PC-3 (cell line): ENCODE data around the gene TRAPPC3L. TPM values are rescaled to one million over a fixed set of nuclear protein-coding genes. Genes with fewer than 3 reads are reported as not detected.

Experiments used
- ATAC-seq: fragments of 200-7000 bp; cut with Tn5 transposase; 2 replicates; pipeline ENCODE4 v1.9.1; 2020; ENCODE audit warnings: mild to moderate bottlenecking, moderate library complexity
- BruUV-seq: library from RNA; stranded (reverse); fragments of 400-500 nt; replicated peaks from 2 replicates; lab custom pipeline; 2021; lab: Mats Ljungman, UMichigan
- CTCF ChIA-PET: fragments of 300-600 bp; sonication (Branson Sonifier 250); formaldehyde crosslinking; loops from one replicate; lab custom pipeline; 2022; ENCODE audit warnings: antibody characterized with exemption; lab: Charles Lee
- POLR2A ChIA-PET: fragments of 300-600 bp; sonication (Branson Sonifier 250); formaldehyde crosslinking; loops from one replicate; lab custom pipeline; 2022; ENCODE audit warnings: antibody characterized with exemption; ENCODE audit not compliant: unreplicated experiment; lab: Charles Lee
- DNase-seq: peaks from one replicate; pipeline ENCODE4 v3.0.0-alpha.2; 2015
- H2AFZ ChIP-seq: fragments of 300-600 bp; sonication (generic); 2 replicates; pipeline ENCODE4 v1.6.0; 2016; ENCODE audit warnings: antibody characterized with exemption, low read length
- H3F3A ChIP-seq: fragments of 300-600 bp; sonication (generic); one replicate; pipeline ENCODE4 v1.6.0; 2017; ENCODE audit warnings: antibody characterized with exemption, low read length, control low read depth, mild to moderate bottlenecking; ENCODE audit not compliant: unreplicated experiment
- H3K27ac ChIP-seq: fragments of 300-600 bp; sonication (generic); 2 replicates; pipeline ENCODE4 v1.5.1; 2016; ENCODE audit warnings: mild to moderate bottlenecking, low read length
- H3K27me3 ChIP-seq: fragments of 300-600 bp; sonication (generic); 2 replicates; pipeline ENCODE4 v1.6.1; 2016; ENCODE audit warnings: low read length, mixed read lengths
- H3K36me3 ChIP-seq: fragments of 300-600 bp; sonication (generic); 2 replicates; pipeline ENCODE4 v1.6.1; 2016; ENCODE audit warnings: low read depth, mixed run types, low read length, mixed read lengths
- H3K4me1 ChIP-seq: fragments of 300-600 bp; sonication (generic); 2 replicates; pipeline ENCODE4 v1.5.1; 2016; ENCODE audit warnings: low read length; ENCODE audit not compliant: insufficient read depth
- H3K4me2 ChIP-seq: fragments of 300-600 bp; sonication (generic); 2 replicates; pipeline ENCODE4 v1.6.0; 2016; ENCODE audit warnings: low read length
- H3K4me3 ChIP-seq: fragments of 300-600 bp; sonication (generic); 2 replicates; pipeline ENCODE4 v1.5.1; 2016; ENCODE audit warnings: mild to moderate bottlenecking, low read length, mixed read lengths
- H3K79me2 ChIP-seq: fragments of 300-600 bp; sonication (generic); 2 replicates; pipeline ENCODE4 v1.6.1; 2017; ENCODE audit warnings: low read length, mixed read lengths
- H3K9ac ChIP-seq: fragments of 300-600 bp; sonication (generic); 2 replicates; pipeline ENCODE4 v1.6.0; 2016; ENCODE audit warnings: mild to moderate bottlenecking, low read length
- H3K9me2 ChIP-seq: fragments of 300-600 bp; sonication (generic); replicated peaks from 2 replicates; pipeline ENCODE4 v1.6.1; 2016; ENCODE audit warnings: mixed run types, low read length, mixed read lengths
- H3K9me3 ChIP-seq: fragments of 300-600 bp; sonication (generic); 2 replicates; pipeline ENCODE4 v1.6.1; 2016; ENCODE audit warnings: low read length, mixed read lengths
- H4K20me1 ChIP-seq: fragments of 300-600 bp; sonication (generic); 2 replicates; pipeline ENCODE4 v1.6.1; 2016; ENCODE audit warnings: low read length, mixed read lengths
- EZH2 ChIP-seq: fragments of 300-600 bp; sonication (generic); IDR thresholded peaks from one replicate; pipeline ENCODE4 v1.6.1; 2017; ENCODE audit warnings: antibody characterized with exemption, mild to moderate bottlenecking, low read length; ENCODE audit not compliant: unreplicated experiment
- EZH2phosphoT487 ChIP-seq: fragments of 300-600 bp; sonication (generic); IDR thresholded peaks from 2 replicates; pipeline ENCODE4 v1.6.1; 2018; ENCODE audit warnings: mild to moderate bottlenecking, antibody characterized with exemption, low read length, borderline replicate concordance
- intact Hi-C: fragments of 100-400 bp; cut with micrococcal nuclease; formaldehyde crosslinking; loops from 2 replicates; pipeline ENCODE4 v1.9.0; 2023
- total RNA-seq: library from RNA; depleted of rRNA; stranded (reverse); fragments of >200 nt; gene quantifications from 2 replicates; pipeline ENCODE4 v1.2.3, GENCODE V29; 2014
- TF ChIP-seq, protein P1 (sequence below): fragments of 300-600 bp; sonication (generic); conservative IDR thresholded peaks from 2 replicates; pipeline ENCODE4 v1.5.1; 2017; ENCODE audit warnings: antibody characterized with exemption, low read depth, mild to moderate bottlenecking, low read length

TRAPPC3L gene
- total RNA-seq, 1 experiment from 2014 or later: not detected

DNA sequence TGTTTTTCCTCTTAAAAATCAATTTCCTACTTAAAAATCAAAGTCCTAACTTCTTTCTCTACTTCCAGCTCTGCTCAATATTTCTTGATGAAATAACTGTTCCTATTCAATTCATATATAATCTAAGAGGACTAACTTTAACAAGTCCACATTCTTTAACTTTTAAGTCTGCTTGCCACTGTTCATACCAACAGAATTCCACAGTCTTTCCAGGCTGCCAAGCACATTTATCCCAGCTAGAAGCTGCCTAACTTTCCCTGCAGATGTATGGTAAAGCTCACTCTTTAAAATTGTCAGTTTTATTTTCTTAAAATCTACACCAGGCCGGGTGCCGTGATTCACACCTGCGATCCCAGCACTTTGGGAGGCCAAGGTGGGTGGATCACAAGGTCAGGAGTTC lies 72.8 kb downstream of the TRAPPC3L start:
- ATAC-seq (no peak), DNase-seq (no peak)
- Histone ChIP-seq H3K27ac (no peak overlapping the region), H3K9me2 (no peaks in the 10 kb centered on the region), H3K27me3 (no peaks in the 10 kb centered on the region), H3K4me2 (no peak overlapping the region), H3K9ac (no peak overlapping the region), H4K20me1 (no peaks in the 10 kb centered on the region), H3K4me1 (no peaks in the 10 kb centered on the region), H3K9me3 (no peaks in the 10 kb centered on the region), H3K79me2 (no peaks in the 10 kb centered on the region), H3K4me3 (no peak overlapping the region), H3K36me3 (no peaks in the 10 kb centered on the region), H2AFZ (no peak overlapping the region), H3F3A (no peaks in the 10 kb centered on the region)
- ChIA-PET POLR2A (no interaction called here), CTCF (no interaction called here)
- no TSS peak for BruUV-seq
- TF ChIP-seq, protein P1, sequence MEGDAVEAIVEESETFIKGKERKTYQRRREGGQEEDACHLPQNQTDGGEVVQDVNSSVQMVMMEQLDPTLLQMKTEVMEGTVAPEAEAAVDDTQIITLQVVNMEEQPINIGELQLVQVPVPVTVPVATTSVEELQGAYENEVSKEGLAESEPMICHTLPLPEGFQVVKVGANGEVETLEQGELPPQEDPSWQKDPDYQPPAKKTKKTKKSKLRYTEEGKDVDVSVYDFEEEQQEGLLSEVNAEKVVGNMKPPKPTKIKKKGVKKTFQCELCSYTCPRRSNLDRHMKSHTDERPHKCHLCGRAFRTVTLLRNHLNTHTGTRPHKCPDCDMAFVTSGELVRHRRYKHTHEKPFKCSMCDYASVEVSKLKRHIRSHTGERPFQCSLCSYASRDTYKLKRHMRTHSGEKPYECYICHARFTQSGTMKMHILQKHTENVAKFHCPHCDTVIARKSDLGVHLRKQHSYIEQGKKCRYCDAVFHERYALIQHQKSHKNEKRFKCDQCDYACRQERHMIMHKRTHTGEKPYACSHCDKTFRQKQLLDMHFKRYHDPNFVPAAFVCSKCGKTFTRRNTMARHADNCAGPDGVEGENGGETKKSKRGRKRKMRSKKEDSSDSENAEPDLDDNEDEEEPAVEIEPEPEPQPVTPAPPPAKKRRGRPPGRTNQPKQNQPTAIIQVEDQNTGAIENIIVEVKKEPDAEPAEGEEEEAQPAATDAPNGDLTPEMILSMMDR: no peak
- TF ChIP-seq EZH2phosphoT487 (no peak), EZH2 (no peak)
- intact Hi-C loops: no loop called here

DNA sequence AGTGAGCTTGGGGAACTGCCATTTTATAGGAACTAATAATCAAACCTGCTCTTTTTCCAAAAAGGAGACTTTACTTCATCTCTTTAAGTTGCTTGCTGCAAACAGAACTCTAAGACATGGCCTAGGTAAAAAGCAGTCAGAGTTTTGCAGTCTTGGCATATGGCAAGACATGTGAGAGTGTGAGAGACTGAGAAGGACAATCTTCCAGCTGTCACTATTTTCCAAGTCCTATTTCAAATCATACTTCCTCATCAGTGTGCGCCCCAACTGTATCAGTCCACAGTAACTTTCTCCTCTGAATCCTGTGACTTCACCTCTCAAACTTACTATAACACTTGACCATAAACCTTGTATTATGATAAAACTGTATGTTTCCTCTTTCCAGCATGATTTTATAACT lies 74.0 kb downstream of the TRAPPC3L start:
- Histone ChIP-seq H3K27ac (no peak overlapping the region), H3K4me1 (no peaks in the 10 kb centered on the region), H3K9me2 (no peaks in the 10 kb centered on the region), H3K79me2 (no peaks in the 10 kb centered on the region), H3F3A (no peaks in the 10 kb centered on the region), H4K20me1 (no peaks in the 10 kb centered on the region), H2AFZ (no peak overlapping the region), H3K4me2 (no peak overlapping the region), H3K4me3 (no peak overlapping the region), H3K9me3 (no peaks in the 10 kb centered on the region), H3K9ac (no peak overlapping the region), H3K27me3 (no peaks in the 10 kb centered on the region), H3K36me3 (no peaks in the 10 kb centered on the region)
- no TSS peak for BruUV-seq
- intact Hi-C loops: no loop called here
- POLR2A ChIA-PET: no interaction called here
- TF ChIP-seq EZH2phosphoT487 (no peak), EZH2 (no peak)
- TF ChIP-seq, protein P1: no peak
- CTCF ChIA-PET: no interaction called here
- ATAC-seq (no peak), DNase-seq (no peak)

DNA sequence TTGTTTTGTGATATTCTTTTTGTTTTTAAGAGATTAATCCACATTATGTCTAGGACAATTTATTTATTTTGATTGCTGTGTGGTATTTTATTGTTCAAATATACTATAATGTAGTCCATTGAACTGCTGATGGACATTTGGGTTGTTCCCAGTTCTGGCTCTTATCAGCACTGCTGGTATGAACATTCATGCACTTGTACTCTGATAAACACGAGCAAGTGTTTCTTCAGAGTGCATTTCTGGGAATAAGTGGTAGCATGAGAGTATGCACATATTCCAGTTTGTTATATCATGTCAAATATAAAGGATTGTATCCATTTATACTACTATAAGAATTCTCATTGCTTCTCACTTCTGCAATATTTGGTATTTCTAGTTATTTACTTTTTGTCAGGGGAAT lies 77.2 kb downstream of the TRAPPC3L start:
- no TSS peak for BruUV-seq
- H4K20me1 ChIP-seq: no peaks in the 10 kb centered on the region

More for the DNA sequence above, 77.2 kb downstream of the TRAPPC3L start:
- DNase-seq: no peak
- H3F3A ChIP-seq: no peaks in the 10 kb centered on the region
- H3K4me2 ChIP-seq: no peak overlapping the region
- TF ChIP-seq, protein P1: no peak
- TF ChIP-seq EZH2phosphoT487: no peak
- no peak for TF ChIP-seq EZH2
- no peak overlapping the region for H3K27ac ChIP-seq
- H3K36me3 ChIP-seq: no peaks in the 10 kb centered on the region
- no peak overlapping the region for H2AFZ ChIP-seq
- no peaks in the 10 kb centered on the region for H3K9me3 ChIP-seq
- intact Hi-C loops: no loop called here
- no peak overlapping the region for H3K4me3 ChIP-seq
- H3K9me2 ChIP-seq: no peaks in the 10 kb centered on the region
- no peak for ATAC-seq
- no peak overlapping the region for H3K9ac ChIP-seq
- H3K27me3 ChIP-seq: peaks cover 13% of the 10 kb centered on the region; the same call in 1 of the 2 replicates
- ChIA-PET CTCF (no interaction called here), POLR2A (no interaction called here)
- H3K4me1 ChIP-seq: no peaks in the 10 kb centered on the region
- no peaks in the 10 kb centered on the region for H3K79me2 ChIP-seq
